Activated CD4-positive, alpha-beta T cell treated with anti-CD3 and anti-CD28 coated beads, Interleukin-2, amount 50 U/mL, for 4 hours (primary cell): ENCODE data around the gene TEX35.

ENCODE experiments used
- DNase-seq, 2 experiments: peaks; one replicate each; pipeline ENCODE4 v3.0.0-alpha.2; 2020

Gene TEX35

GRCh38 chr1:178512566-178513277, at the start of gene TEX35:
Gene TEX35 (plus strand): TSS chr1:178513109. CDS start chr1:178513189, 80 bp downstream.
- no peak for DNase-seq

- DNase-seq, result no peak
Observed at GRCh38 chr1:178464141-178464540, 48.8 kb upstream of the TEX35 start.

DNA sequence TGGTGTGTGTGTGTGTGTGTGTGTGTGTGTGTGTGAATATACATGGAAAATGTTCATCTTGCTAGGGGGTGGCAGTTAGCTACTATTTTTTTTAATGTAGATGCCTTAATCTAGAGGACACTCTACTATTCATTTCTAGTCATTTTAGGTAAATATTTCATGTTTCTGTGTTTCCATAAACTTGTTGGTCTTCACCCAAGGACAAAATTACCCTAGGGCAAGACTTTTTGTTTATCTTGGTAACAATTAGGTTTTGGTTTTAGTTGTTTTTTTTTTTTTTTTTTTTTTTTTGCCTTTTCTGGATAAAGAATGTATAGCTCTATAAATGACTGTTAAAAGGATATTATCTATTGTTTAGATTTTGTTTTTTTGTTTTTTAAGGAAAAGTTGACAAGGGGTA, 48.3 kb upstream of the TEX35 start:
- no peak for DNase-seq

DNA sequence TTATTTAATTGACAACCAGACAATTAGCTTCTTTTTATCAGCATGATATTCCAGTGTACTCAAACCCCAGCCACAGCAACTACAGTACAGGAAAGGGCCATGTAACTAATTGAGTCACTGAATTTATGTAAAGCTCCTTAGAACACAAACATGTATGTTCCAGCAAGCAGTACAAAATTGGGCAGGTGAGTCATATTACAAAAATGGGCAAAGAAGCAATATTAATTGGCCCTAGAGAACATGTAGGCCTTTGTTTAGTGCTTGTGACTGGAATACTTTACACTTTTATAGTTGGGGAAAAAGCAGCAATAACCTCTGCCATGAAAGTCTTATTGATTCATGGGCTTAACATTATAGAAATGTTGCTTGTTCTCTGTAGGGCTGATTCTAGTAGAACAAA, 47.9 kb upstream of the TEX35 start:
- DNase-seq, result no peak

DNA sequence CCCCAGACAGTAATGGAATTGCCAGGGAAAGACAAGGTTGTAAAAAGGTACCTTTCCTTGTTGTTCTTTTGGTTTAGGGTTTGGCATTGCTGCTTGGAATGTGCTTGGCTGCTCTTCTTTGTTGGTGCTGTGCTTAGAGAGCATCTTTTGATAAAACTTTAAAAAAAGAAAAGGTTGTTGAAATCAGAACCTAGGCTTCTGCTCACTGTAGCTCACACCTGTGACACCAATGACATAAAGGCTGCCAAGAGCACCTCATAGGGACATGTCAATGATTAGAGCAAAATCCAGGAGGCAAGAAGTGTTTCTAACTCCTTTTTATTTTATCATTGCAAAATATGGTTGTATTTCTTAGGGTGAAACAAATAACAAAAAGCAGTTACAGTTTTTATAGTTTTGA, 45.1 kb upstream of the TEX35 start:
- DNase-seq, result no peak

- no peak for DNase-seq
Observed at GRCh38 chr1:178470411-178470960, 42.4 kb upstream of the TEX35 start.

DNA sequence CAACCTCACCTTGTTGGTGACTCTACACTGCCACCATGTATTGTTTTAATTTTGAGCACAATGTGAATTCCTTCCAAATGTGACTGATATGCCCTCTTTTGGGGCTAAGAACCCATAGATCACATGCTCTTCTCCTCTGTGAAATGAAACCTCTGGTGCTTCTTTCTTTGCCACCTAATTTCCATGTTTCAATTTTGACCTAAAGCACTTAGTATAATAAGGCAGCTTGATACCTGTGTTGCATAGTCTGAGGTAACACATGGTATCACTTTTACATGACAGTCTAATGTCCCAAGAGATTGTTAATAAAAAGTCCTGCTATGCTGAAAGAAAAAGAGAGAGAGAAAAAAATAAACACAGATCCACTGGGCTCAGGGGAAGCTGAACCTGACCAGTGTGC, 40.4 kb upstream of the TEX35 start:
- DNase-seq, result no peak

- DNase-seq, result no peak
Observed at GRCh38 chr1:178477373-178477772, 35.5 kb upstream of the TEX35 start.

- no peak for DNase-seq
Observed at GRCh38 chr1:178477841-178478240, 35.1 kb upstream of the TEX35 start.

DNA sequence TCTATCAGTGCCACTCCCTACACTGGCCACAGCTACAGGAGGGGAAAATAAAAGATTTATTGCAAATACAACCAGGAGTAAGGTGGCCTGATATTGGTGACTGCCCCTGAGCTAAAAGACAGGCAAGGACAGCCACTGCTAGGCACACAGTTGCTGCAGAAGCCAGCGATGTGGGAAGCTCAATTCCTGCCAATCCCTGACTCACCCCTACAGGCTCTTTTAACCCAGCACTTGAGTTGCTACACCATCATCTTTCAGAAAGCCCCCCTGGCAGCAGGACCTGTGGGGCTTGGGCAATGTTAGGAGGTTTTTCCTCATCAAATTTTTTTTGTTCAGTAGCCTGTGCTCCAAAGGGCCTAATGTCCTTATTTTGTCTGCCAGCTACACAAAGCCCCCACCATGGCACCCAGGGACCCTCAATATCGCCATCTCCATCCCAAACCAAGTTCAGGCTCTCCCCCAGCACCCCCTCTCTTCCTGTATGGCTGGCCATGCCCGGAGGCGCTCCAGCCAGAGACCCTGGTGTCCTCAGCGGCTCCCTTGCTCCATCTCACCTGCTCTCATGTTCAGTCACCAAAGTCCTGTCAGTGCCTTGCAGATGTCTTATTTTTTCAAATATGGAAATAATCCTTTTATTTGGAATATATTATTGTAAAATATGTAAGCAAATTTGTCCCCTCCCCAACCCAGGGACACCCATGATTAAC, 29.5 kb upstream of the TEX35 start:
- no peak for DNase-seq

DNA sequence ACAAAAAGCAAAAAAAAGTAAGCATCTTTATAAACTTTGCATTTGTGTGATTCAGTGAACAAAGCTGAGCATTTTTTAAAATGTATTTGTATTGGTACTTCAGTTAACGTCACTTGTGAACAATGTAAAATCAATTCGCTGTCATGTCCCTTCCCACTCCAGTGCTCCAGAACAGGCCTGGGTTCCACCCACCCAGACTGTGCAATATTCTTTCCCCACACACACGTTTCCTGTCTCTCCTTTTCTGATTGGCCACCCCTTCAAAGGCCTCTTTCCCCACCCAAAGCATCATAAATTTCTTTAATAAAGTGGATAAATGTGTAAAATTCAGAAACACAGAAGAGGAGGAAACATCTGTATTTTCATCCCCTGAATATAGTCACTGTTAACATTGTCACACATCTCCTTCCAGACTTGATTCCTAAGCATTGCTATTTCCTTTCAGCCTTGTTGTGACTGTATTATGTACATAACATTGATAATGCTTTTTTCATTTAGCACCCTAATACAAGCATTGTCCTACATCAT, 28.1 kb upstream of the TEX35 start:
- no peak for DNase-seq

DNA sequence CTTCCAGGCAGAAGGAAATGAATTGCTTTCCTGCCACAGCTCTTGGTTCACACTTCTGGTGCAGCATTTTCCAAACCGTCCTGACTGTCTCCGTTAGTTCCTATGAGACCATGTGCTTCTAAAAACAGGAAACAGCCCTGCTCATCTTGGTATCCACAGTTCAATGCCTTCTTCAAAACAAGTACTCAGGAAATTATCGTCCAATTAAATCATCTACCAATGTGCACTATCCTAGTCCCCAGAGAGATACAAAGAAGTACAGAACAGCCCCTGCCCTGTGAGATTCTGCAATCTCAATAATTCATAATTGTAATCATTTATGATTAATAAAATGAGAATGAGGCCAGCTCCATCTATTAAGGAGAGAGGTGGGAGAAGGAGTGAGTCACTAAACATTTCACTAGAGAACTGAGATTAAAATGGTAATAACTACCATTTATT, 27.3 kb upstream of the TEX35 start:
- no peak for DNase-seq

GRCh38 chr1:178486100-178487069, 26.5 kb upstream of the TEX35 start:
- no peak for DNase-seq

DNA sequence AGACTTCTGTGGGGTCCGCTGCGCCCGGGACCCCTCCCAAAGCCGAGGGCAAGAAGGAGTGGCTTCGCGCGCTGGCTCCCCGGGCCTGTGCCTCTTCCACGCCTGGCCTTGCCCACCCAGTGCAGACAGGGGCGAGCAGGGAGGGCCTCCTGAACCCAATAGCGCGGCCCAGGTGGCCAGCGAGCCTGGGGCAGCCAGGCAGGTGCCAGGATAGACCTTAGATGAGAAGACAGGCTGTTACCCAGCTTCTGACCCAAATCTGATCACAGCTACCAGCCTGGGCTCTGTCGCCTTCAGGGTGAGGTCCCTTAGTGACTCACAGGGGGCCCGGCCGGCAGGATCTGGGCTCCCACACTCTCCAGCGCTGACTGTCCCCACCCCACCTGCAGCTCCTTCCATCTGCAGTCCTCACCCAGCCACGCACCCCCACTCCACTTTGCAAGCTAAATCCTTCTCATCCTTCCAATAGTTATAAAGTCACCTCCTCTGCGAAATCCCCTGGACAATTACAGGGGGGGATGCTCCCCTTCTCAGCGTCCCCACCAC, 25.8 kb upstream of the TEX35 start:
- no peak for DNase-seq

DNA sequence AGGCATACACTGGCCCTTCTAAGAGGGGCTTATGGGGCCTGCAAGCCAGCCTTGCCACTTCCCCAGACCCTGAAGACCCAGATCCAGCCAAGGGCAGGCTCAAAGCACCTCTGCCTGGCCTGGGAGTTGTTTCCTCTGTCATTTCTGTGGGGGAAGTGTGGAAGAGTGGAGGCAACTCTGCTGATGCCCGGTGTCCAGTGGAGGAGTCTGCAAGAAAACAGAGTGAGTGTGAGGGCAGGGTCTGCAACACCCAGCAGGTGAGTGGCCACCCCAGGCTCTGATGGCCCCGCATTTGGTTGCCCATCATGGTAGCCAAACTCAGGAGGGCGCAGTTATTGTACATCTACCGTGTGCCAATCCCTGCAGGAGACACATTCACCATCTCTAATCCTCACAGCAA, 24.5 kb upstream of the TEX35 start:
- no peak for DNase-seq

DNA sequence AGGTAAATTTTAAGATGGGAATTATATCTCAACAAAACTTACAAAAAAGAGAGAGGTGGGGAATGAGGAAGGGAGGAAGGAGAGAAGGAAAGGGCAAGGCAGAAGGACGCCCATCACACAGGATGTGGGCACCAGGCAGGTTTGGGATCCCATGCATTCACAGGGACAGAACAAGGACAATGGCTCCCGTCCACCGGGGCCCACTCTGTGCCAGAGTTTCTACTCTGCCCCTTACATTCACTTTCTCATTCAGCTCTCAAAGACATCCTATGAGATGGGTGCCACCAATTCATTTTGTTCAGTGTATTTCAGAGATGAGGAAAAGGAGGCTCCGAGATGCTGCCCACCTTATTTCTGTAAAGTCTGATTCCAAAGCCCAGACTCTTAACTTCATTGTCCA, 23.5 kb upstream of the TEX35 start:
- DNase-seq, result no peak

DNA sequence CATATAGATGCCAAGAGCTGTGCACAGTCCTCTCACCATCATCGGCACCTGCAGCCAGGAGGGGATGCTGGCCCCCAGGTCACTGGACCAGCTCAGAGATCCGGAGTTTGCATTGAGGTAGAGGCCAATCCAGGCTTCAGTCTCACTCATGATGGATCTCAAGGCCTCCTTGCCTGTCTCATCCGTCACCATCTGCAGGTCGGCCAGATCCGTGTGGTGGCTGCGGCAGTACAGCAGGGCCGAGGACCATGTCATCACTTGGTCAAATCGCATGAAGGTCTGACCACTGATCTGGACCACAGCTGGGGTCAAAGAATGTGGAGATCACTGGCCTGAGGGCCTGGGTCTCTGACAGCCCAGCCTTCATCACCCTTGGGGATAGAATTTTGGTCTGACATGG, 22.8 kb upstream of the TEX35 start:
- no peak for DNase-seq

DNA sequence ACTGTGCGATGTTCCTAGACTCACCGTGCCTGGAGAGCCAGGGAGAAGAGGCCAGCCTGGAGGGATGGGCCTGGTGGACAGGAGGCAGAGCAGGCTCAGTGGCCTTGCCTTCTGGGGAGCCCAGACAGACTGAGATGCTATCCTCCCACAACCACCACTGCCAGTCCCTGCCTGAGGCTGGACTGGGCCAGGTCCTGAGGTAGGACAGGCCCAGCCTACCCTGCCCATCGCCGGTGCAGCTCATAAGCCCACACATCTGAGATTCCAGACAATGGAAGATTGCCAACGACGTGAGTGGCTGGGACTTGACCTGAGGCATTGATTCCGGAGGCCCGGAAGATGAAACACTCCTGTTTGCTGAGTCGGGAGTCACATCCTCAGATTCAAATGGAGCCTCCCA, 21.9 kb upstream of the TEX35 start:
- DNase-seq, result no peak

DNA sequence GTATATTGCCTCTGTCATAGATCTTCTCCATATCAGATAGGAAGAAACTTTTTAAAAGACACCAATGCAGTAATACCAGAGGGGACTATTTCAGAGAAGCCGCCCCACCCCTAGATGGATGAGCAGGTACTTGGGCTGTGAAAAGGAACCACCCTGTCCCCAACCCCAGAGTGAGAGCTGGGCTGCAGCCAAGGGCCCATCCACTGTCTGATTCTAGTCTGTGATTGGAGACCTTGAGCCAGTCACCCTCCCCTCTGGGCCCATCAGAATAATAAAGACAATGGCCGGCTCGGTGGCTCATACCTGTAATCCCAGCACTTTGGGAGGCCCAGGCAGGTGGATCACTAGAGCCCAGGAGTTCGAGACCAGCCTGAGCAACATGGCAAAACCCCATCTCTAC, 21.2 kb upstream of the TEX35 start:
- no peak for DNase-seq

DNA sequence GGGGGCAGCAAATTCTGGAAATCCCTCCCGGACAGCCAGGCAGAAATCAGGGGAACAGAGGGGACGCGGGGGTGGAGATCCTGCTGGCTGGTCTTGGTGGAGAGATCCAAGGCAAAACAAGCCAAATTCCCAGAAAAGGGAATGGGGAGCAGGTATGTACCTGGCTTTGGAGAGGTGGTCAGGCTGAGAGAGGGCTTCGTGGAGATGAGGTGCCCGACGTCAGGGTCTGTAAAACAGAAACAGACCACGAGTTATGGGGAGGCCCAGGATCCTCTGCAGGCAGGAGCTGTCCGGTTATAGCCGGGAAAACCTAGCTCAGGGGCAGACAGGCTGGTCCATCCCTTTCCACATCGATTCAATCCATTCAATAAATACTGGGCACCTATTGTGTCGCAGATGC, 20.6 kb upstream of the TEX35 start:
- no peak for DNase-seq

DNA sequence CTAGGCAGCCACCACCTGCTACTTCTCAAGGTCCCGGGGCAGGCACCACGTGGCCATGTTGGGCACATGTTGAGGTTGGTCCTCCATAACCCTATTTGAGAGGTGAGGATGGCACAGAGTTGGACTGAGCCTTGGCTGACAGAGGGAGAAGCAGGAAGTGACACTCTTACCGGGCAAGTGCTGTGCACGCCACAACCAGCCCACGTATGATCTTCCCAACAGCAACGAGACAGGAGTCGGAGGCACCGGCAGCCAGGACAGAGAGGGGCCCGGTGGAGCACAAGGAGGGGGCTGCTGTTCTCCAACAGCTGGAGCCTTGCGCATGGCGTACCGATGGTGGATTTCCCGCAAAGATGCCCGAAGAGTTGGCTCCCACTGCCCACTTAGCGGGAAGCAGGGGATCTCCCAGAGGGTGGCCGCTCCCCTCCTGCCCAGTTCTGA, 19.6 kb upstream of the TEX35 start:
- no peak for DNase-seq

- no peak for DNase-seq
Observed at GRCh38 chr1:178494569-178494971, 18.3 kb upstream of the TEX35 start.

GRCh38 chr1:178495158-178495557, 17.8 kb upstream of the TEX35 start:
- DNase-seq, result no peak
